Panc1 (cell line): ENCODE results near the gene LRRC49. TPM values are rescaled to one million over a fixed set of nuclear protein-coding genes. Genes with fewer than 3 reads are reported as not detected.

Experiments
- ATAC-seq: fragments of 200-7000 bp; cut with Tn5 transposase; 2 replicates; pipeline ENCODE4 v1.9.1; 2020; ENCODE audit warnings: mild to moderate bottlenecking, moderate library complexity
- BruUV-seq: library from RNA; stranded (reverse); fragments of 400-500 nt; replicated peaks from 2 replicates; lab custom pipeline; 2021; lab: Mats Ljungman, UMichigan
- CTCF ChIA-PET: fragments of 300-600 bp; sonication (Branson Sonifier 250); formaldehyde crosslinking; loops from one replicate; lab custom pipeline; 2022; ENCODE audit warnings: antibody characterized with exemption; lab: Charles Lee
- POLR2A ChIA-PET: fragments of 300-600 bp; sonication (Branson Sonifier 250); formaldehyde crosslinking; loops from one replicate; lab custom pipeline; 2022; ENCODE audit warnings: antibody characterized with exemption; lab: Charles Lee
- DNase-seq: peaks from one replicate; pipeline ENCODE4 v3.0.0-alpha.2; 2010; ENCODE audit warnings: low read depth, low spot score
- H3K27ac ChIP-seq: 2 replicates; pipeline ENCODE4 v1.5.1; 2011; ENCODE audit warnings: mild to moderate bottlenecking, low read length, inconsistent platforms
- H3K27me3 ChIP-seq: fragments of 200-500 bp; sonication (Bioruptor generic); 2 replicates; pipeline ENCODE4 v1.6.0; 2014; ENCODE audit warnings: low read length, inconsistent platforms; ENCODE audit not compliant: control insufficient read depth, insufficient read depth
- H3K36me3 ChIP-seq: fragments of 200-500 bp; sonication (Bioruptor generic); 2 replicates; pipeline ENCODE4 v1.5.1; 2014; ENCODE audit warnings: inconsistent platforms, mild to moderate bottlenecking, low read length, moderate library complexity; ENCODE audit not compliant: control insufficient read depth, insufficient read depth
- H3K4me1 ChIP-seq: 2 replicates; pipeline ENCODE4 v1.5.1; 2011; ENCODE audit warnings: inconsistent platforms, mild to moderate bottlenecking, low read length, moderate library complexity; ENCODE audit not compliant: control insufficient read depth, insufficient read depth
- H3K4me3 ChIP-seq, 2 experiments: 2 replicates each; pipeline ENCODE4 v1.5.1; 2011 to 2012; ENCODE audit warnings: low read depth in 2 of 2, low read length in 2 of 2, mild to moderate bottlenecking in 2 of 2, inconsistent platforms in 1 of 2, moderate library complexity in 1 of 2
- H3K9me3 ChIP-seq: fragments of 200-500 bp; sonication (Bioruptor generic); 2 replicates; pipeline ENCODE4 v1.5.1; 2014; ENCODE audit warnings: low read depth, mild to moderate bottlenecking, inconsistent platforms, low read length, moderate library complexity; ENCODE audit not compliant: control insufficient read depth, insufficient read depth
- CTCF ChIP-seq: fragments of 450-650 bp; IDR thresholded peaks from 2 replicates; pipeline ENCODE4 v1.5.1; 2017; ENCODE audit warnings: mild to moderate bottlenecking
- POLR2AphosphoS5 ChIP-seq: IDR thresholded peaks from 2 replicates; pipeline ENCODE4 v1.6.1; 2012; ENCODE audit warnings: mild to moderate bottlenecking, low read depth, low read length, moderate library complexity
- REST ChIP-seq, 2 experiments: IDR thresholded peaks; 2 replicates each; pipeline ENCODE4 v1.6.1; 2011 to 2012; ENCODE audit warnings: low read depth in 2 of 2, control low read depth in 1 of 2, low read length in 1 of 2, mild to moderate bottlenecking in 1 of 2, moderate library complexity in 1 of 2; ENCODE audit not compliant: insufficient read depth in 1 of 2
- SIN3A ChIP-seq: IDR thresholded peaks from 2 replicates; pipeline ENCODE4 v1.6.1; 2012; ENCODE audit warnings: low read depth, mild to moderate bottlenecking, low read length, moderate library complexity, borderline replicate concordance; ENCODE audit not compliant: insufficient read depth
- TCF7L2 ChIP-seq: IDR thresholded peaks from 2 replicates; pipeline ENCODE4 v1.6.1; 2011; ENCODE audit warnings: mild to moderate bottlenecking, low read depth, low read length, inconsistent platforms
- in situ Hi-C: cut with HindIII; loops from 2 replicates; pipeline ENCODE4 v1.10.0; 2016; ENCODE audit warnings: low sequenced_read_pairs, low pct_unique_long_range_greater_than_20kb
- intact Hi-C: fragments of 100-400 bp; cut with micrococcal nuclease; formaldehyde crosslinking; loops from one replicate; pipeline ENCODE4 v1.10.0; 2022; ENCODE audit not compliant: unreplicated experiment
- total RNA-seq: library from RNA; stranded (reverse); gene quantifications from one replicate; pipeline ENCODE4 v1.2.1, GENCODE V29; 2021; ENCODE audit not compliant: unreplicated experiment

Gene LRRC49
- total RNA-seq, 1 experiment from 2014 or later = 8.3 TPM

- H3K27ac ChIP-seq = peak overlapping the region; percentile 90
- H3K36me3 ChIP-seq = peaks cover 5% of the 10 kb centered on the region
- CTCF ChIA-PET = interaction anchor here (1.2 to 1.6 kb wide), 2 partner anchors 21 to 28 kb away, joined by 4 to 10 read pairs; no protein-coding TSS in a partner anchor
- in situ Hi-C loops (no loop called here), intact Hi-C loops (no loop called here)
- TF ChIP-seq TCF7L2 (no peak), REST (IDR thresholded peaks at IDR 0.05; ENCODE audit: insufficient read depth in 1 of 2, low read depth in 2 of 2, low read length in 1 of 2) (no peak), SIN3A (no peak), CTCF (no peak), POLR2AphosphoS5 (no peak)
- peaks cover 28% of the 10 kb centered on the region for H3K4me1 ChIP-seq
- no peaks in the 10 kb centered on the region for H3K9me3 ChIP-seq
- peak overlapping the region; percentile 86 to 93 for H3K4me3 ChIP-seq
- ATAC-seq (peak; percentile 75), DNase-seq (no peak)
- H3K27me3 ChIP-seq = no peaks in the 10 kb centered on the region
- no TSS peak for BruUV-seq
- POLR2A ChIA-PET = interaction anchor here (0.7 kb wide), 1 partner anchor 10 kb away, joined by 9 read pairs; no protein-coding TSS in a partner anchor
Measured at GRCh38 chr15:70853318-70853972, 39.2 kb upstream of the LRRC49 start.

- Histone ChIP-seq H3K27me3 (no peaks in the 10 kb centered on the region), H3K27ac (peak within 1 kb of the TSS; percentile 90), H3K4me1 (peaks cover 28% of the 10 kb centered on the region), H3K4me3 (peak within 1 kb of the TSS; percentile 86 to 93), H3K9me3 (no peaks in the 10 kb centered on the region), H3K36me3 (peaks cover 5% of the 10 kb centered on the region)
- ChIA-PET CTCF (interaction anchor here (1.2 kb wide), 1 partner anchor 29 kb away, joined by 4 read pairs; no protein-coding TSS in a partner anchor), POLR2A (no interaction called here)
- ATAC-seq (peak; percentile 91), DNase-seq (no peak)
- TF ChIP-seq CTCF (no peak), SIN3A (peak; percentile 25; the same call in 1 of the 2 replicates)
- intact Hi-C loops (no loop called here), in situ Hi-C loops (no loop called here)
- no TSS peak for BruUV-seq
Measured at GRCh38 chr15:70853973-70854665, 38.5 kb upstream of the LRRC49 start, which contains the start of gene LARP6. Gene LARP6 (minus strand): TSS chr15:70854157. CDS start chr15:70854088, 69 bp downstream.
